SK-N-SH (cell line): ENCODE results near the gene ANKK1.

ENCODE experiments used
- CHD2 ChIP-seq: fragments of 150-350 bp; IDR thresholded peaks from 2 replicates; pipeline ENCODE4 v1.6.1; 2018; ENCODE audit warnings: low read length; ENCODE audit not compliant: partially characterized antibody
- CTCF ChIP-seq: fragments of 200-600 bp; sonication (generic); IDR thresholded peaks from 2 replicates; pipeline ENCODE4 v1.6.1; 2017; ENCODE audit warnings: antibody characterized with exemption, mild to moderate bottlenecking, moderate library complexity
- EZH2phosphoT487 ChIP-seq: fragments of 200-600 bp; sonication (generic); IDR thresholded peaks from 2 replicates; pipeline ENCODE4 v1.6.1; 2017; ENCODE audit warnings: low read depth, mixed run types, mild to moderate bottlenecking, antibody characterized with exemption, moderate library complexity, borderline replicate concordance
- GABPA ChIP-seq: IDR thresholded peaks from 2 replicates; pipeline ENCODE4 v1.4.0; 2012; ENCODE audit warnings: low read depth, mild to moderate bottlenecking
- MEF2A ChIP-seq: IDR thresholded peaks from 2 replicates; pipeline ENCODE4 v1.4.0; 2012; ENCODE audit warnings: low read depth, borderline replicate concordance
- RAD21 ChIP-seq: IDR thresholded peaks from 2 replicates; pipeline ENCODE4 v1.6.1; 2012; ENCODE audit warnings: mild to moderate bottlenecking, low read length
- SIN3A ChIP-seq: IDR thresholded peaks from 2 replicates; pipeline ENCODE4 v1.6.1; 2012; ENCODE audit warnings: low read depth, mild to moderate bottlenecking, low read length, moderate library complexity, borderline replicate concordance
- SMC3 ChIP-seq: IDR thresholded peaks from 2 replicates; pipeline ENCODE4 v1.6.1; 2012; ENCODE audit warnings: low read depth, low read length, improper control_type of control experiment
- USF2 ChIP-seq: fragments of 150-350 bp; IDR thresholded peaks from 2 replicates; pipeline ENCODE4 v1.6.1; 2017; ENCODE audit warnings: antibody characterized with exemption, low read length, low read depth, borderline replicate concordance
- YY1 ChIP-seq: IDR thresholded peaks from 2 replicates; pipeline ENCODE4 v1.4.0; 2012; ENCODE audit warnings: low read depth, mild to moderate bottlenecking
- ZBTB33 ChIP-seq: IDR thresholded peaks from 2 replicates; pipeline ENCODE4 v1.4.0; 2012; ENCODE audit warnings: low read depth, borderline replicate concordance

- no peak for TF ChIP-seq RAD21
- no peak for TF ChIP-seq CTCF
- no peak for TF ChIP-seq USF2
- TF ChIP-seq CHD2: no peak
- no peak for TF ChIP-seq EZH2phosphoT487
- no peak for TF ChIP-seq ZBTB33
- no peak for TF ChIP-seq GABPA
- TF ChIP-seq MEF2A: no peak
- TF ChIP-seq SMC3: no peak
- no peak for TF ChIP-seq SIN3A
- no peak for TF ChIP-seq YY1
These were observed 13.2 kb downstream of the ANKK1 start for GRCh38 chr11:113400631-113401230.
